HG03025 (cell line): ENCODE measurements around the gene TTC28.
"Not testable (repeated sequence)": the region's sequence is repeated elsewhere in the genome, so short reads cannot be mapped to it uniquely, and the experiment has no call there.

Experiments used
- ATAC-seq: cut with Tn5 transposase; IDR thresholded peaks from one replicate; pipeline ENCODE4 v1.9.1; 2021; ENCODE audit warnings: mild to moderate bottlenecking, moderate library complexity; ENCODE audit not compliant: unreplicated experiment, low FRiP score

TTC28 gene

GRCh38 chr22:28609921-28610320 lies 69.7 kb downstream of the TTC28 start:
- no peak for ATAC-seq

DNA sequence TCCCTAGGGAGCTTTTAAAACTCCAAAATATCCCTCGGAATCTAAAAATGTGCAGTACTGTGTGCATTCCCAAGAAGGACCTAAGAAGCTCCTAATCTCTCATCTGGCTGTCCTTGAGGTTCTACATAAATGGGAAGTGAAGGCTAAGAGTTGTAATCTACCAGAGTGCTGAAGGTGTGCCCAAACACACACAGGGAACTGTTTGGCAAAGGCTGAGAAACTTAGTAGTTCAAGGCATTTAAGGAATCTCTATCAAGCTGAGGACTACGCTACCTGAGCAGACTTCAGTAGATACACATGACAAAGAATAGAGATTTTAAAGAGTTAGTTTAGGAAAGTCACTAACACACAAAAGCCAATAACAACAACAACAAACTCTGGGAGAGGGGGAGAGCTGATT lies 71.1 kb downstream of the TTC28 start:
- ATAC-seq: no peak

DNA sequence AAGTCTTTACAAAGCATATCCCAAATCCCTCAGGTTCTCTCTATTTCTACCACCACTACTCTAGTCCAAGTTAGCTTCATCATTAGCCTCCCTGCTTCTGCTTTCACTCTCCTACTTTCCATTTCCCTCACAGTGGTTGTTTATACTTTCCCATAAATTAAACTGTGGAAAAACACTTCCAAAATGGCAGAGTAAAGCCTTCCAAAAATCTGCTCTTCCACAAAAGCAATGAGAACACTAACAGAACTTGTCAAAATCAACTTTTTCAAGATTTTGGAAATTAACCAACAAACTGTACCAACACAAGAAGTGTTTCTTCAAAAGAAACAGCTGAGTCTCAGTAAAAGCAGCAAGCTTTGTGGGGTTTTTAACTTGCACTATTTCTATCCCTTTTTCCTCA lies 71.8 kb downstream of the TTC28 start:
- ATAC-seq: no peak

DNA sequence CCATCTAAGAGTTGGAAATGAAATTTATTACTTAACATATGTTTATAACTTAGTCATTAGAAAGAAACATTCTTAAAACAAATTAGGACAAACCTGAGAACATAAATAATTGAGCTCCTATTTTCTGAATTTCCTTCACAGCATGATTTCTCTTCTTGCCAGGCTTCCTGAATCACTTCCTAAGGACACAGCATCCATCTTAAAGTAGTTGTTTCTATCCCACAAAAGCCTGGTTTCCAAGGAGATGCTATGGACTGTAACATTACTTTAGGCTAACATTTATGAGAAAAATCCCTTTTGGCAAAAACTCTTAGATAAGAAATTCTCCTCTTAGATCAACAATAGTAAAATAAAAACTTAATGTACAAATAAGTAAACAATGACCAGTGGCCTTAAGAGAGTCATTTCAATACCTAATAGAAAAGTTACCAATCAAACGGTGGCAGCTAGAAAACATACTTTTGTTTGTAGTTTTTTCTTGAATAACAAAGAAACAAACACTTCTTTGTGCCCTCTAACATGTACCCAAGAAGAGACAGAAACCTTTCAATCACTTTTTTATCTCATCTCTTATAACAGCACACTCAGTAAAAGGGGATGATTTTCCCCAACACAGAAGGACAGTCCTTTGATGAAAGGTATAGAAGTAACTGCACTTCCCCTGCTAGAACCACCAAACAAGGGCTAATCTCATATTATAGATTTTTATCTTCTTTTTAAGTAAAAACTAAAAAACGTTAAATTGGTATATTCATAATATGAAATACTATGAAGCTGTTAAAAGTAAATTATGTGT lies 74.5 kb downstream of the TTC28 start:
- no peak for ATAC-seq

DNA sequence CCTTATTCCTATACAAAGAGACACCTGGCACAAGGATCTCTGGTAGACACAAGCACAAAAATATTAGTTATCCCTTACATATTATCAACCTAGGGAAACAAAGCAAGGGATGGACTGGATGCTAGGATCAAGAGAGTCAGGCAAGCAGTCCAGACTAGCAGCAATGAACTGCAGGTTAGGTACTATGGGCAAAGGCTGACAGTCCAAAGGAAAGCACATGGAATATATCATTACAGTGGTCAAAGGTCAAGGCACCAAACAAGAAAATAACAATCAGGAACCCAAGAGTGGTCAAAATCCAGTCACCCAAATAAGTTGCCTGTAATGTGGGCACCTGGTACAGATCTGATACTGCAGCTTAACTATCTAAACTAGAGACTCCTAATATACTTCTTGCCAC lies 77.7 kb downstream of the TTC28 start:
- no peak for ATAC-seq

DNA sequence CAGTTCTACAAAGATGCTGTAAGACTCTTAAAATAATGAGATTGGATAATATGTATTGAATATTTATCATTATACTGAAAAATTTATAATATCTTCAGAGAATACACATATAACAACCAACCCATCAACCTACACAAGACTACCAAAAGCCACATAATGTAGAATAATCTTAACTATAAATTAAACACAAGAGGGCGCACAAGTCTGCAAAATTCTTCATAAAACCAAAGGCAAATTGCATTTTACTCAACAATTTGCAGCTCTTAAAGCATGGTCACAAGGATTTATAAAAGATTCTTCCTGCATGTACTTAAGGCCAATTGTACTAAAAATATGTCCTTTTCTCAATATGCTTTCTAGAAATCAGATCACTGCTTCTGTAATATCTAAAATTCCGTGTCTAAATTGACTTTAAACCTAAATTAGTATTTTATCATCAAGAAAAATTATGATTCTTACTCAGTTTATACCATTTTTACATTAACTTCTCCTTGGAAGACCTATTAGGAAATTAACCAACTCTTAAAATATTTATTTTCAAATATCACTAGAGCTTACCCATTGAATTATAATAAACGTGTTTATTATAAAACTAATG lies 79.0 kb downstream of the TTC28 start:
- ATAC-seq: no peak

- no peak for ATAC-seq
Observed at GRCh38 chr22:28599693-28600092, 79.9 kb downstream of the TTC28 start.

DNA sequence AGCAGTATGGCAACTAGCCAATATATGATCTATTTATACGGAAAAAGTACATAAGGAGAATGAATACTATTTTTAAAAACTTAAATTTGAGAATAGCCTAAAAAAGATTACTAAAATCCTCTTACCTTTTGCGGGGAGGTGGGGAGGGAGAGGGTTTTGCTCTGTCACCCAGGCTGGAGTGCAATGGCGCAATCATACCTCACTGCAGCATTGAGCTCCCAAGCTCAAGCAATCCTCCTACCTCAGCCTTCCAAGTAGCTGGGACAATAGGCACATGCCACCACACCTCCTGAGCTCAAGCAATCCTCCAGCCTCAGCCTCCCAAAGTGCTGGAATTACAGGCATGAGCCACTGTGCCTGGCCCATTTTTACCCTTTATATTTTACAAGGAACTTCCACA lies 82.0 kb downstream of the TTC28 start:
- ATAC-seq: no peak

DNA sequence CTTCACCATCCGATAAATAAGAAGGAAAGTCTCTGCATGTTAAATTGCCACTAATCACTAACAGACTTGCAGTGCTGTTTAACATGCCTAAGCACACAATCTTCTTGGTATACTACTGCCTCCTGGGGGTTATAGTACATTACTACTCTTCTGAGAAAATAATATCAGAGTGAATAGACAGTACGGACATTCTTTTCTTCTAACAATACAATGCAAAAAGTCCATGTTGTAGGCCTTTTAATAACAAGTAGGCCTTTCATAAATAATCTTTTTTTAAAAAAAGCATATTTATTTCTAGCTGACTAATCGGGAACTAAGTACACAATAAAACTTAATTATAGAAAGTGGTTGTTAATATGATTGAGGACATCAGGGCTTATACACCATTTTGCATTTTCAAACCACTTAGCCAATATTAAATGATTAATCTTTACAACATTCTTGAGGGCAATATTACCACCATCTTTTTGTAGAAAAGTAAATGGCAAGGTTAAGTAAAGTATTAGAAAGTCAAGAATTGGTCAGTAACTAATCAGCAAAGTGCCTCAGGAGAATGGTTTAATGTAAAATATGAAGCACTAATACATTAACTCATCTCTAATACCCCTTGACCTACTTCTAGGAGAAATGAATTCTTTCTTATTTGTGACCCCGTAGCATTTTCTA lies 84.7 kb downstream of the TTC28 start:
- no peak for ATAC-seq

DNA sequence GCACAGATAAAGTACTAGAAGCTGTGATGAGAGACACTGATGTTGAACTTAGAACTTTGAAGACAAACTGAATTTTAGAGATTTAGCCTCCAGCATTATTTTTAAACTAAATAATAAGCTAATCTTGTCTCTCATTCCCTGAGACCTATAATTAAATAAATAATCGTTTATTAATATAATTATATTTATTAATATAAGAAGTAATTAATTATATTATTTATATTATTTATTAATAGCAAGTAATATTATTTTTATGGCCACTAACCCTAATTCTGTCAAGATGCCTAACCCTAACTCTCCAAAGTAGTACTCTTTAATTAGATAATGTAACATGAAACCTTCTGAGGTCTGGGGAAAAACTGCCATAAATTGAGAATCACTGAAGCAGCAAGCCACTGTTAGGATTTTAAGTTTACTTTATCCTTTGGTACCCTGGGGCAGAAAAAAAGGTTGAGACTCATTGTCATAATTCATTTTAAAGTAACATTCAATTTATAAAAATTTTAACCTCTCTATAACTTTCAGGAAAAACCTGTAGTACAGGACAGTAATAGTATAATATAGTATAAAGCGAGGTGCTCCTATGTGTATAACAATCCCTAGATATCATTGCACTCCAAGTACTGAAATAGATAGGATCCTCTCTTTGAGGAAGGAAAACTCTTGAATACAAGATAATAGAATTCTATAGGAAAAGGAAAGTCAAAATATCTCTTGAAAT lies 85.4 kb downstream of the TTC28 start:
- ATAC-seq: no peak

- ATAC-seq: no peak
Observed at GRCh38 chr22:28593299-28593698, 86.3 kb downstream of the TTC28 start.

- no peak for ATAC-seq
Observed at GRCh38 chr22:28589102-28589750, 90.4 kb downstream of the TTC28 start.

GRCh38 chr22:28585324-28585723 lies 94.3 kb downstream of the TTC28 start:
- no peak for ATAC-seq

- no peak for ATAC-seq
Observed at GRCh38 chr22:28582806-28583205, 96.8 kb downstream of the TTC28 start.

DNA sequence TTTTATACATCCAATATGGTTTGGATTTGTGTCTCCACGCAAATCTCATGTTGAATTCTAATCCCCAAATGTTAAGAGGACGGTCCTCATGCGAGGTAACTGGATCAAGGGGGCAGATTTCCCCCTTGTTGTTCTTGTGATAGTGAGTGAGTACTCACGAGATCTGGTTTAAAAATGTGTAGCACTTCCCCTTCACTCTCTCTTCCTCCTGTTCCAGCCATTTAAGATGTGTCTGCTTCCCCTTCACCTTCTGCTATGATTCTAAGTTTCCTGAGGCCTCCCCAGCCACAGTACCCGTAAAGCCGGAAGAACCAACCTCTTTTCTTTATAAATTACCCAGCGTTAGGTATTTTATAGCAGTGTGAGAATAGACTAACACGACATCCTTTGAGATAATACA lies 98.6 kb downstream of the TTC28 start:
- ATAC-seq: no peak

GRCh38 chr22:28576162-28576561 lies 103.5 kb downstream of the TTC28 start:
- ATAC-seq: no peak

- ATAC-seq: no peak
Observed at GRCh38 chr22:28574159-28574788, 105.4 kb downstream of the TTC28 start.

DNA sequence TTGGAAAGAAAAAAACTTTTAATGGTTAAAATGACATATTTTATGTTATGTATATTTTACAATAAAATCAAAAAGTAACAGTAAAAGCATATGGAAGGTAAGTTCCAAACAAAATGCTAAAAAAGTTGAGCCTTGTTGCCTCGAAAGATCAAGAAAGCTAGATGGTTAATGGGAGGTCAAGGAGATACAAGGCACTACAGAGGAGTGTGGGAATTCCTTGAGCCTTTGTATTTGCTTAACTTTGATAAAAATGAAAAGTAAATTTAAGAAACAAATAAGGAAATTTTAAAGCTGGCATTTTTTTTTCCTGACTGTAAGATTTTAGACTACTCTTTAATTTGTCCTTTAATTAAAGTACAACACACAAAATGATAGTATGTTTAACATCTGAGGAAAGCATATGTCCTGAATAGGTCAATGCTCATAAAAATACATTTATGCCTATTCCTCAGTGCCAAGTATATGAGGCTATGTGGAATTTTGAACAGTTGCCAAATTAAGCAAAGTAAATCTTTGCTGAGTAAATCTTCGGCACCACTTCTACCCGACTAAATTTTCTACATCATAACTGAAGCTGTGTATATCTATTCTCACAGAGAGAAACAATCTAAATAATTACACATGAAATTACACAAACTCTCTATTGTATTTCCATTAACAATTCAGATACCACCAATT lies 108.8 kb downstream of the TTC28 start:
- no peak for ATAC-seq

- ATAC-seq: not testable (repeated sequence)
Observed at GRCh38 chr22:28568974-28569373, 110.7 kb downstream of the TTC28 start.

- no peak for ATAC-seq
Observed at GRCh38 chr22:28568099-28568498, 111.5 kb downstream of the TTC28 start.
